Stimulated activated CD4-positive, alpha-beta T cell treated with anti-CD3 and anti-CD28 coated beads, TNF-alpha, amount 100 ng/mL, for 48 hours (primary cell): Measurements from ENCODE around the gene FANCG.

Experiments
- DNase-seq, 3 donors: peaks; one replicate each; pipeline ENCODE4 v3.0.0-alpha.2; 2020; ENCODE audit warnings: low read depth in 3 of 3

The FANCG gene

GRCh38 chr9:35103660-35104191, 24.0 kb upstream of the FANCG start:
- DNase-seq = no peak

- peak; percentile 84 to 90 (median 85) for DNase-seq
Observed at GRCh38 chr9:35102769-35103659, 23.3 kb upstream of the FANCG start, which contains the start of gene STOML2. STOML2 (minus strand) TSS chr9:35103131; CDS start chr9:35103094, 37 bp downstream.

- DNase-seq = no peak
Observed at GRCh38 chr9:35102465-35102768, 22.7 kb upstream of the FANCG start.

- DNase-seq = no peak
Observed at GRCh38 chr9:35097573-35097972, 17.8 kb upstream of the FANCG start.

- peak; percentile 81 to 85 (median 83) for DNase-seq
Observed at GRCh38 chr9:35096035-35096849, 16.5 kb upstream of the FANCG start, which contains the start of gene PIGO. PIGO (minus strand) TSS chr9:35096591; CDS start chr9:35095565, 1,026 bp downstream.

- DNase-seq = no peak
Observed at GRCh38 chr9:35091536-35091935, 11.8 kb upstream of the FANCG start.

GRCh38 chr9:35089434-35089833, 9.7 kb upstream of the FANCG start:
- no peak for DNase-seq

- DNase-seq = no peak
Observed at GRCh38 chr9:35085078-35085477, 5.3 kb upstream of the FANCG start.

GRCh38 chr9:35079041-35079425, 709 bp downstream of the FANCG start:
- DNase-seq = no peak

GRCh38 chr9:35078066-35078465, 1.7 kb downstream of the FANCG start:
- DNase-seq = no peak

- DNase-seq = no peak
Observed at GRCh38 chr9:35076848-35077247, 2.9 kb downstream of the FANCG start.

GRCh38 chr9:35075358-35075757, 4.4 kb downstream of the FANCG start:
- no peak for DNase-seq

GRCh38 chr9:35074791-35075190, 5.0 kb downstream of the FANCG start:
- no peak for DNase-seq

- no peak for DNase-seq
Observed at GRCh38 chr9:35074141-35074540, 5.6 kb downstream of the FANCG start.

- DNase-seq = no peak
Observed at GRCh38 chr9:35073279-35073612, 6.5 kb downstream of the FANCG start.

GRCh38 chr9:35072461-35073278, 7.1 kb downstream of the FANCG start, which contains the start of gene VCP:
VCP (minus strand) TSS chr9:35072625; CDS start chr9:35072353, 272 bp downstream.
- peak; percentile 91 to 98 (median 93) for DNase-seq

- peak; percentile 45 to 56 (median 51) for DNase-seq
Observed at GRCh38 chr9:35071814-35072460, 7.8 kb downstream of the FANCG start.

- no peak for DNase-seq
Observed at GRCh38 chr9:35070823-35071813, 8.6 kb downstream of the FANCG start.

- DNase-seq = no peak
Observed at GRCh38 chr9:35069020-35069419, 10.7 kb downstream of the FANCG start.

- DNase-seq = no peak
Observed at GRCh38 chr9:35067056-35067455, 12.7 kb downstream of the FANCG start.
